ENCODE results near the gene ADAMTSL3.

DNA sequence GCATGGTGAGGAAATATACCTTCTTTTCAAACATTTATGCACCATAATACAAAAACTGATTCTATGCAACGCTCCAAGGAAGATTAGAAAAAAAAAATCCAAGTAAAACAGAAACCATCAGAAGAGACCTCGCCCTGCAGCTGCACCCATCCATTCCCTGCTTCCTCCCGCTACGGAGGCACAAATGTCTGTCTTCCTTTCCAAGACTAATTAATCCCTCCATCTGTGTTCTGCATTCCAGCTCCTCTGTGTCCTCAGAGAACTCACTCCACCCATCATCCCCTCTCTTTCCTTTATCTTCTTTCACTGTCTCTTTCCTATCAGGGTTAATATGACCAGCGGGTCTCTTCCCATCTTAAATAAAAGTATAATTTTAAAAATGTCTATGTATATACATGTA lies 196.1 kb downstream of the ADAMTSL3 start:
- TF ChIP-seq, protein P1, sequence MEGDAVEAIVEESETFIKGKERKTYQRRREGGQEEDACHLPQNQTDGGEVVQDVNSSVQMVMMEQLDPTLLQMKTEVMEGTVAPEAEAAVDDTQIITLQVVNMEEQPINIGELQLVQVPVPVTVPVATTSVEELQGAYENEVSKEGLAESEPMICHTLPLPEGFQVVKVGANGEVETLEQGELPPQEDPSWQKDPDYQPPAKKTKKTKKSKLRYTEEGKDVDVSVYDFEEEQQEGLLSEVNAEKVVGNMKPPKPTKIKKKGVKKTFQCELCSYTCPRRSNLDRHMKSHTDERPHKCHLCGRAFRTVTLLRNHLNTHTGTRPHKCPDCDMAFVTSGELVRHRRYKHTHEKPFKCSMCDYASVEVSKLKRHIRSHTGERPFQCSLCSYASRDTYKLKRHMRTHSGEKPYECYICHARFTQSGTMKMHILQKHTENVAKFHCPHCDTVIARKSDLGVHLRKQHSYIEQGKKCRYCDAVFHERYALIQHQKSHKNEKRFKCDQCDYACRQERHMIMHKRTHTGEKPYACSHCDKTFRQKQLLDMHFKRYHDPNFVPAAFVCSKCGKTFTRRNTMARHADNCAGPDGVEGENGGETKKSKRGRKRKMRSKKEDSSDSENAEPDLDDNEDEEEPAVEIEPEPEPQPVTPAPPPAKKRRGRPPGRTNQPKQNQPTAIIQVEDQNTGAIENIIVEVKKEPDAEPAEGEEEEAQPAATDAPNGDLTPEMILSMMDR (IDR thresholded peaks at IDR 0.05), result no peak
- no peak for TF ChIP-seq ZFX (IDR thresholded peaks at IDR 0.05; ENCODE audit: borderline replicate concordance)
